Endodermal cell (in vitro differentiated cells): ENCODE data around the gene SPPL3. TPM values are rescaled to one million over a fixed set of nuclear protein-coding genes. Genes with fewer than 3 reads are reported as not detected.

Experiments
- DNase-seq: peaks from one replicate; pipeline ENCODE4 v3.0.0-alpha.2; 2017
- H3K27ac ChIP-seq: 2 replicates; pipeline ENCODE4 v1.5.1; 2013; ENCODE audit warnings: mild to moderate bottlenecking, low read depth, low read length, moderate library complexity
- H3K27me3 ChIP-seq: 2 replicates; pipeline ENCODE4 v1.6.1; 2013; ENCODE audit warnings: mild to moderate bottlenecking, low read length, moderate library complexity; ENCODE audit not compliant: insufficient read depth, control insufficient read depth, poor library complexity, severe bottlenecking
- H3K36me3 ChIP-seq: 2 replicates; pipeline ENCODE4 v1.7.0; 2013; ENCODE audit warnings: mild to moderate bottlenecking, low read length, moderate library complexity; ENCODE audit not compliant: control insufficient read depth, insufficient read depth
- H3K4me1 ChIP-seq: one replicate; pipeline ENCODE4 v1.7.0; 2013; ENCODE audit warnings: low read length; ENCODE audit not compliant: control insufficient read depth, insufficient read depth
- H3K4me3 ChIP-seq: 2 replicates; pipeline ENCODE4 v1.5.1; 2013; ENCODE audit warnings: mild to moderate bottlenecking, low read length, moderate library complexity
- H3K9ac ChIP-seq: 2 replicates; pipeline ENCODE4 v1.6.1; 2013; ENCODE audit warnings: mild to moderate bottlenecking, low read length, moderate library complexity; ENCODE audit not compliant: poor library complexity, severe bottlenecking; ENCODE audit errors: extremely low read depth
- H3K9me3 ChIP-seq: 2 replicates; pipeline ENCODE4 v1.6.1; 2013; ENCODE audit warnings: mild to moderate bottlenecking, low read length, moderate library complexity; ENCODE audit not compliant: control insufficient read depth
- H3K27ac Mint-ChIP-seq: 2 replicates; pipeline ENCODE4 v1.8.0; 2020; ENCODE audit warnings: mixed read lengths
- H3K27me3 Mint-ChIP-seq: 2 replicates; pipeline ENCODE4 v1.8.0; 2021; ENCODE audit warnings: mild to moderate bottlenecking, mixed read lengths; ENCODE audit not compliant: insufficient read depth
- H3K36me3 Mint-ChIP-seq: 2 replicates; pipeline ENCODE4 v1.8.0; 2020; ENCODE audit warnings: low read depth, mixed read lengths
- H3K4me1 Mint-ChIP-seq: 2 replicates; pipeline ENCODE4 v1.8.0; 2020; ENCODE audit warnings: mixed read lengths
- H3K4me3 Mint-ChIP-seq: 2 replicates; pipeline ENCODE4 v1.8.0; 2020; ENCODE audit warnings: mild to moderate bottlenecking, moderate library complexity, mixed read lengths
- H3K9me3 Mint-ChIP-seq: 2 replicates; pipeline ENCODE4 v1.8.0; 2020; ENCODE audit warnings: mild to moderate bottlenecking, mixed read lengths
- WGBS, 2 experiments: methylation state at CpG; one replicate each; pipeline versions ENCODE4 v1.1.5 to v1.1.7; 2013; ENCODE audit warnings: missing lambda C conversion rate in 2 of 2, mixed read lengths in 1 of 2; ENCODE audit not compliant: insufficient coverage in 1 of 2, insufficient read length in 1 of 2; 5-methylcytosine and 5-hydroxymethylcytosine counted together
- total RNA-seq, 2 donors: library from RNA; stranded (reverse); fragmentation: NEBNext Ultra II Directional in 1 of 2; extraction: Animal tissue kit (Norgen Biotek cat#: 25700) in 1 of 2; gene quantifications; 2 replicates in 1 of 2; 3 replicates in 1 of 2; pipeline ENCODE4 v1.2.1, GENCODE V29; 2021
- TF ChIP-seq, protein P1 (sequence below): fragments of 200-600 bp; sonication (generic); conservative IDR thresholded peaks from 2 replicates; pipeline ENCODE4 v1.5.0; 2021; ENCODE audit warnings: antibody characterized with exemption, mild to moderate bottlenecking

SPPL3 gene
- total RNA-seq, 2 donors from 2014 or later = 41.1 to 46.8 TPM

DNA sequence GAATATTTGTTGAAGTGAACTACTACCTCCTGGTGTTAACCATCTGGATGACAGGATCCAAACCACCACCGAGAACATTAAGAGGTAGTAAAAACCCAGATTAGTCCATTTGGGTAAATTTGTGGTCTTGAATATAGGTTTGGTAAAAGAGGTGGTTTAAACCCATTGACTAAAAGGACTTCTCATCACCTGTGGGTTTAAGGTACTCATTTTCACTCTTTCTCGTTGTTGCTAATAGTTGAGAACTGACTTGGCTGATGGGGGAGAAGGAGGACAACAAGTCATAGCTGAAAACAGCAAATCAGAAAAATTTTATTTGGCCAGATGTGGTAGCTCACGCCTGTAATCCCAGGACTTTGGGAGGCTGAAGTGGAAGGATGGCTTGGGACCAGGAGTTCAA lies 119.4 kb downstream of the SPPL3 start:
- no peak overlapping the region for H3K27ac Mint-ChIP-seq
- Histone ChIP-seq H3K27me3 (no peaks in the 10 kb centered on the region), H3K9ac (no peak overlapping the region), H3K4me1 (no peaks in the 10 kb centered on the region), H3K36me3 (peaks cover 38% of the 10 kb centered on the region), H3K4me3 (no peak overlapping the region), H3K27ac (no peak overlapping the region), H3K9me3 (no peaks in the 10 kb centered on the region)
- H3K4me3 Mint-ChIP-seq = no peak overlapping the region
- H3K9me3 Mint-ChIP-seq = no peaks in the 10 kb centered on the region
- no peaks in the 10 kb centered on the region for H3K4me1 Mint-ChIP-seq
- WGBS, 2 experiments = 89 to 100% methylated on average over 1 to 3 of the region's 3 CpGs
- DNase-seq = no peak
- H3K27me3 Mint-ChIP-seq = no peaks in the 10 kb centered on the region
- TF ChIP-seq, protein P1, sequence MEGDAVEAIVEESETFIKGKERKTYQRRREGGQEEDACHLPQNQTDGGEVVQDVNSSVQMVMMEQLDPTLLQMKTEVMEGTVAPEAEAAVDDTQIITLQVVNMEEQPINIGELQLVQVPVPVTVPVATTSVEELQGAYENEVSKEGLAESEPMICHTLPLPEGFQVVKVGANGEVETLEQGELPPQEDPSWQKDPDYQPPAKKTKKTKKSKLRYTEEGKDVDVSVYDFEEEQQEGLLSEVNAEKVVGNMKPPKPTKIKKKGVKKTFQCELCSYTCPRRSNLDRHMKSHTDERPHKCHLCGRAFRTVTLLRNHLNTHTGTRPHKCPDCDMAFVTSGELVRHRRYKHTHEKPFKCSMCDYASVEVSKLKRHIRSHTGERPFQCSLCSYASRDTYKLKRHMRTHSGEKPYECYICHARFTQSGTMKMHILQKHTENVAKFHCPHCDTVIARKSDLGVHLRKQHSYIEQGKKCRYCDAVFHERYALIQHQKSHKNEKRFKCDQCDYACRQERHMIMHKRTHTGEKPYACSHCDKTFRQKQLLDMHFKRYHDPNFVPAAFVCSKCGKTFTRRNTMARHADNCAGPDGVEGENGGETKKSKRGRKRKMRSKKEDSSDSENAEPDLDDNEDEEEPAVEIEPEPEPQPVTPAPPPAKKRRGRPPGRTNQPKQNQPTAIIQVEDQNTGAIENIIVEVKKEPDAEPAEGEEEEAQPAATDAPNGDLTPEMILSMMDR = no peak
- peaks cover 22% of the 10 kb centered on the region for H3K36me3 Mint-ChIP-seq

DNA sequence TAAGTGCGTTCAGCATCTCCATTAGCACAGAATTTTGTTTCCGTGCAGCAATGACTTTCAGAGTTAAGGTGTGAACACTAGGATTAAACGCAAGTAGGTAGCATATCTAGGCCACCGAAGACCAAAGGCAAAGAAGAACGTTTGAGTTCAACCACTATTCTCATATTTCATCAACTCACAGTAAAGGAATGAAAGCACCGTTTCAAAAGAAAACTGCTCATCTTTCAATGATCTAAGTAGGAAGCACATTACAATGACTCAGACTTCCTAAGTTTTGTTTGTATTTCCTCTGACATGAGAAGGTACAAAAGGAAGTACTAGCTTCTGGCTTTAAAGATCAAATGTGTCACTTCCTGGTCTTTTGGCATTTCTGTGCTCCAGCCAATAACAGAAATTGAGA lies 121.0 kb downstream of the SPPL3 start:
- TF ChIP-seq, protein P1 = no peak
- WGBS, 2 experiments = 89 to 93% methylated on average over 6 of the region's 6 CpGs
- DNase-seq = no peak
- Mint-ChIP-seq H3K4me1 (no peaks in the 10 kb centered on the region), H3K9me3 (no peaks in the 10 kb centered on the region), H3K27ac (no peak overlapping the region), H3K36me3 (peaks cover 26% of the 10 kb centered on the region), H3K4me3 (no peak overlapping the region), H3K27me3 (no peaks in the 10 kb centered on the region)
- Histone ChIP-seq H3K27ac (no peak overlapping the region), H3K4me3 (no peak overlapping the region), H3K9me3 (no peaks in the 10 kb centered on the region), H3K27me3 (no peaks in the 10 kb centered on the region), H3K4me1 (no peaks in the 10 kb centered on the region), H3K9ac (no peak overlapping the region), H3K36me3 (peaks cover 38% of the 10 kb centered on the region)

DNA sequence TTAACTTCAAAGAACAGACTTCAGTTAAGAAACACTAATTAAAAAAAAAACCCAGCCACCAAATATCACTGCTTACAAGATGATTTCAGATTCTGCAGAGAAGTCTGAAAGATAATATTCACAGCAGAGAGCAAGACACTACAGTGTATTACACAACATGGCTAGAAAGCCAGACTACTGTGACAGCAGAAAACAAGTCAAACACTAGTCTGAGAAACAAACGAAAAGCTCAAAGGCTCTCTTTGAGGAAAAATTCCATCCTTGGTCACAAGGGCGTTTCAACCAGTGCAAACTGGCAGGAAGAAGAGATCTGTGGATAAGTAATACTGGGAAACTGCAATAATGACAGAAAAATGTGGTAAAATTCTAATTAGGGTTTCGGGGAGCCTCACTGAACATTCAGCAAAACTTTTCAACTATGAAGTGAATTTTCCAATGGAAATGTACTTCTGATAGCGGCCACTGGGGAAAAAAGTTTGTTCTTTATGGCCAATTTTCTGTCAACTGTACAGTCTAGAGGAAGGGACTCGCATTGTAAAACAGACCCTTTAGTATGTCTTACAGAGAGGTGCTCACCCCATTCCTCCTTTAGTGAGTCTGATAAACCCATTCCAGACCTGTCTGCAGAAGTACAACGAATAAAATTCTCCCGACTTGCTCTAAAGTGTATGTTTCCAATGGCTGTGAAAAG lies 128.2 kb downstream of the SPPL3 start:
- H3K9me3 Mint-ChIP-seq = no peaks in the 10 kb centered on the region
- Histone ChIP-seq H3K9ac (no peak overlapping the region), H3K27me3 (no peaks in the 10 kb centered on the region), H3K36me3 (peaks cover 19% of the 10 kb centered on the region), H3K27ac (no peak overlapping the region), H3K4me3 (no peak overlapping the region), H3K4me1 (no peaks in the 10 kb centered on the region), H3K9me3 (no peaks in the 10 kb centered on the region)
- no peak overlapping the region for H3K27ac Mint-ChIP-seq
- no peak for DNase-seq
- H3K36me3 Mint-ChIP-seq = peaks cover 22% of the 10 kb centered on the region
- TF ChIP-seq, protein P1 = peak; percentile 53
- no peaks in the 10 kb centered on the region for H3K27me3 Mint-ChIP-seq
- no peaks in the 10 kb centered on the region for H3K4me1 Mint-ChIP-seq
- WGBS, 2 experiments = 96% methylated on average over 4 to 7 of the region's 7 CpGs
- H3K4me3 Mint-ChIP-seq = no peak overlapping the region
